ENCODE results near the gene TIMP3.

The TIMP3 gene

GRCh38 chr22:32801537-32802236 is at the start of gene TIMP3:
Gene TIMP3, plus strand, starts transcription at chr22:32801705. Its CDS starts 297 bp downstream, at chr22:32802002.
- peak; percentile 43 for DNase-seq

- no peak for DNase-seq
Measured at GRCh38 chr22:32752326-32752725, 49.2 kb upstream of the TIMP3 start.

GRCh38 chr22:32752816-32753520 is 48.5 kb upstream of the TIMP3 start:
- DNase-seq, result no peak

GRCh38 chr22:32753591-32753990 is 47.9 kb upstream of the TIMP3 start:
- DNase-seq, result no peak

GRCh38 chr22:32754413-32755041 is 47.0 kb upstream of the TIMP3 start:
- peak; percentile 57 for DNase-seq

GRCh38 chr22:32757086-32757762 is 44.3 kb upstream of the TIMP3 start:
- DNase-seq, result peak; percentile 63

- no peak for DNase-seq
Measured at GRCh38 chr22:32758866-32759385, 42.6 kb upstream of the TIMP3 start.

GRCh38 chr22:32760396-32760795 is 41.1 kb upstream of the TIMP3 start:
- no peak for DNase-seq

- no peak for DNase-seq
Measured at GRCh38 chr22:32760815-32761214, 40.7 kb upstream of the TIMP3 start.

- peak; percentile 67 for DNase-seq
Measured at GRCh38 chr22:32761251-32761903, 40.1 kb upstream of the TIMP3 start.

GRCh38 chr22:32764330-32765131 is 37.0 kb upstream of the TIMP3 start:
- DNase-seq, result peak; percentile 91

GRCh38 chr22:32765132-32765618 is 36.3 kb upstream of the TIMP3 start:
- no peak for DNase-seq

GRCh38 chr22:32771756-32772155 is 29.7 kb upstream of the TIMP3 start:
- no peak for DNase-seq

- peak; percentile 28 for DNase-seq
Measured at GRCh38 chr22:32775957-32776356, 25.5 kb upstream of the TIMP3 start.

- DNase-seq, result no peak
Measured at GRCh38 chr22:32776397-32776796, 25.1 kb upstream of the TIMP3 start.

GRCh38 chr22:32776802-32777201 is 24.7 kb upstream of the TIMP3 start:
- peak; percentile 59 for DNase-seq

- no peak for DNase-seq
Measured at GRCh38 chr22:32777987-32778386, 23.5 kb upstream of the TIMP3 start.

GRCh38 chr22:32780726-32781310 is 20.7 kb upstream of the TIMP3 start:
- no peak for DNase-seq

- no peak for DNase-seq
Measured at GRCh38 chr22:32781695-32782094, 19.8 kb upstream of the TIMP3 start.

GRCh38 chr22:32785321-32786026 is 16.0 kb upstream of the TIMP3 start:
- DNase-seq, result no peak
